ENCODE data around the gene NDUFB1.

Gene NDUFB1

GRCh38 chr14:92074555-92074954, 47.0 kb downstream of the NDUFB1 start:
- H3K9me3 ChIP-seq (ENCODE audit: control insufficient read depth, low read depth, low read length), result no peaks in the 10 kb centered on the region
- no peak overlapping the region for H3K27ac ChIP-seq (ENCODE audit: low read length)
- H3K4me1 ChIP-seq (ENCODE audit: control insufficient read depth, low read depth, low read length), result no peaks in the 10 kb centered on the region
- peaks cover 26% of the 10 kb centered on the region for H3K36me3 ChIP-seq (ENCODE audit: control insufficient read depth, low read depth, low read length)
- H3K9ac ChIP-seq (ENCODE audit: low read length), result no peak overlapping the region
- H3K4me3 ChIP-seq (ENCODE audit: low read length), result no peak overlapping the region
- no peaks in the 10 kb centered on the region for H3K27me3 ChIP-seq (ENCODE audit: control insufficient read depth, insufficient read depth, low read length)
